ENCODE data around the gene HHIP. TPM values are rescaled to one million over a fixed set of nuclear protein-coding genes. Genes with fewer than 3 reads are reported as not detected.

HHIP gene
- 89.8 and 358 TPM in 2 replicates for total RNA-seq

GRCh38 chr4:144645631-144646522 is at the start of gene HHIP:
TSS of gene HHIP (plus strand) at chr4:144646156. CDS start at chr4:144646676, 520 bp downstream.

